Thoracic aorta (tissue), 2 donors: Measurements from ENCODE around the gene C19orf67. TPM values are rescaled to one million over a fixed set of nuclear protein-coding genes. Genes with fewer than 3 reads are reported as not detected.
A peak's percentile ranks its signal among the peaks of the same experiment; 100 is the strongest.
"Not testable (repeated sequence)": the region's sequence is repeated elsewhere in the genome, so short reads cannot be mapped to it uniquely, and the experiment has no call there.

Experiments
- ATAC-seq: fragments of 150-250 bp; one replicate; pipeline ENCODE4 v1.8.0; 2017; ENCODE audit warnings: low read depth; ENCODE audit not compliant: insufficient number of reproducible peaks, low FRiP score
- DNase-seq: peaks from one replicate; pipeline ENCODE4 v3.0.0-alpha.2; 2020; ENCODE audit warnings: low spot score
- H3K27ac ChIP-seq, 2 donors: fragments of 200-600 bp; sonication (generic); 1 replicate in 1 of 2; 2 replicates in 1 of 2; pipeline ENCODE4 v1.5.1; 2016; ENCODE audit warnings: mild to moderate bottlenecking in 2 of 2, moderate library complexity in 2 of 2
- H3K27me3 ChIP-seq: fragments of 200-600 bp; sonication (generic); replicated peaks from 2 replicates; pipeline ENCODE4 v1.6.0; 2016; ENCODE audit warnings: mild to moderate bottlenecking; ENCODE audit not compliant: insufficient read depth
- H3K36me3 ChIP-seq: fragments of 200-600 bp; sonication (generic); one replicate; pipeline ENCODE4 v1.5.1; 2016
- H3K4me1 ChIP-seq, 2 donors: fragments of 200-600 bp; sonication (generic); 1 replicate in 1 of 2; 2 replicates in 1 of 2; pipeline versions ENCODE4 v1.5.1 to v1.6.0; 2016; ENCODE audit warnings: low read depth in 2 of 2, mild to moderate bottlenecking in 1 of 2; ENCODE audit not compliant: control insufficient read depth in 1 of 2
- H3K4me3 ChIP-seq: fragments of 200-600 bp; sonication (generic); 2 replicates; pipeline ENCODE4 v1.5.1; 2016; ENCODE audit warnings: mild to moderate bottlenecking
- H3K9me3 ChIP-seq: fragments of 200-600 bp; sonication (generic); 2 replicates; pipeline ENCODE4 v1.5.1; 2016
- CTCF ChIP-seq: fragments of 200-600 bp; sonication (generic); IDR thresholded peaks from one replicate; pipeline ENCODE4 v1.5.1; 2019; ENCODE audit warnings: antibody characterized with exemption
- total RNA-seq, 2 donors: library from RNA; depleted of rRNA; stranded (reverse); fragments of >200 nt; gene quantifications; one replicate each; pipeline versions ENCODE4 v1.1.0 to v1.2.3, GENCODE V29; 2016

The C19orf67 gene
- total RNA-seq, 2 donors from 2014 or later, result not detected

DNA sequence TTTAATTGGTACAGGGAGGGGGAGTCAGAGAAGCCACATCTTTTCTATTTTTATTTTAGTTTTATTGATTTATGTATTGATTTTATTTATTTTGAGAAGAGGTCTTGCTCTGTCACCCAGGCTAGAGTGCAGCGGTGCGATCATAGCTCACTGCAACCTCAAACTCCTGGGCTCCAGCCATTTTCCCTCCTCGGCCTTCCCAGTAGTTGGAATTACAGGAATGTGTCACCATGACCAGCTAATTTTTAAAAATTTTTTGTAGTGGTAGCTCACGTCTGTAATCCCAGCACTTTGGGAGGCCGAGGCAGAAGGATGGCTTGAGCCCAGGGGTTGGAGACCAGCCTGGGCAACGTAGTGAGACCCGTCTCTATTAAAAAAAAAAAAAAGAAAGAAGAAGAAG, 49.9 kb downstream of the C19orf67 start:
- Histone ChIP-seq H3K27me3 (no peaks in the 10 kb centered on the region), H3K36me3 (no peaks in the 10 kb centered on the region), H3K4me1 (peaks cover 8 to 13% of the 10 kb centered on the region in 2 donors), H3K4me3 (no peak overlapping the region), H3K9me3 (no peaks in the 10 kb centered on the region), H3K27ac (no peak overlapping the region)
- DNase-seq (no peak), ATAC-seq (no peak)
- no peak for TF ChIP-seq CTCF

- not testable (repeated sequence) for H3K27me3 ChIP-seq, H3K4me3 ChIP-seq, H3K27ac ChIP-seq, DNase-seq, ATAC-seq, H3K36me3 ChIP-seq, H3K9me3 ChIP-seq
- H3K4me1 ChIP-seq, result peaks cover 8 to 13% of the 10 kb centered on the region in 2 donors
Measured at GRCh38 chr19:14035159-14035558, 50.4 kb downstream of the C19orf67 start.

DNA sequence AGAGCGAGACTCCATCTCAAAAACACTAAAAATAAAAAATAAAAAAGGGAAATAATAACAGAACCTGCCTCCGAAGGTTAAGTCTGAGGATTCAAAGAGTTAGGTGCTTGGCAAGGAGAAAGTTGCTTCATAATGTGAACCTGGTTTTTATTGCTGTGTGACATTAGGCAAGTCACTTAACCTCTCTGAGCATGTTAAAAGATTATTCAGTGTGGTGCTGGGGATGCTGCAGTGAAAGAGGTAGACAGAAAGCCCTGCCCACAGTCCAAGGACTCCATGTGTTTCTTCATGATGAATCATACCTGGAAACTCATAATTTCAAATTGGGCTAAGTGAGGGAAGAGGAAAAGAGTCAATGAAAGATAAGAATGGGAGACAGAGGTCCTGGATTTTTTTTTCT, 51.6 kb downstream of the C19orf67 start:
- TF ChIP-seq CTCF, result no peak
- no peak for ATAC-seq
- H3K36me3 ChIP-seq, result no peaks in the 10 kb centered on the region
- no peaks in the 10 kb centered on the region for H3K27me3 ChIP-seq
- no peak overlapping the region for H3K27ac ChIP-seq
- H3K4me1 ChIP-seq, result peaks cover 8 to 13% of the 10 kb centered on the region in 2 donors
- H3K4me3 ChIP-seq, result no peak overlapping the region
- no peaks in the 10 kb centered on the region for H3K9me3 ChIP-seq
- DNase-seq, result no peak

- no peak for DNase-seq
- TF ChIP-seq CTCF, result no peak
- no peak for ATAC-seq
- no peak within 1 kb of the TSS for H3K27ac ChIP-seq
- H3K36me3 ChIP-seq, result no peaks in the 10 kb centered on the region
- peak within 1 kb of the TSS; percentile 76 for H3K4me3 ChIP-seq
- H3K9me3 ChIP-seq, result no peaks in the 10 kb centered on the region
- H3K4me1 ChIP-seq, result peaks cover 8 to 13% of the 10 kb centered on the region in 2 donors
- no peaks in the 10 kb centered on the region for H3K27me3 ChIP-seq
Measured at GRCh38 chr19:14031719-14032480, 53.7 kb downstream of the C19orf67 start, which contains the start of gene IL27RA. Gene IL27RA, plus strand, starts transcription at chr19:14031762. Its CDS starts 111 bp downstream, at chr19:14031873.

Other genes with a start within 250 kb of the C19orf67 start
- not detected for gene NANOS3, start 208.6 kb downstream of the C19orf67 start, total RNA-seq
- 1 to 10 TPM in 1 of 2 donors, not detected in 1; 3.7 TPM for gene BRME1, start 179.7 kb downstream of the C19orf67 start, total RNA-seq
- 10 to 100 TPM; 29.5 to 38.7 TPM for gene CC2D1A, start 179.6 kb downstream of the C19orf67 start, total RNA-seq
- 1 to 10 TPM; 3.5 to 9.9 TPM for gene PODNL1, start 147.4 kb downstream of the C19orf67 start, total RNA-seq
- gene DCAF15, start 133.3 kb downstream of the C19orf67 start, total RNA-seq, result 10 to 100 TPM; 12.6 to 31.4 TPM
- 1 to 10 TPM; 3.0 to 5.7 TPM for gene RFX1, start 79.5 kb downstream of the C19orf67 start, total RNA-seq
- not detected for gene RLN3, start 57.6 kb downstream of the C19orf67 start, total RNA-seq
- gene IL27RA, start 54.0 kb downstream of the C19orf67 start, total RNA-seq, result 1 to 10 TPM; 1.1 to 5.3 TPM
- not detected for gene PALM3, start 23.7 kb downstream of the C19orf67 start, total RNA-seq
- gene MISP3, start 13.0 kb downstream of the C19orf67 start, total RNA-seq, result 1 to 10 TPM; 1.7 to 2.7 TPM
- 10 to 100 TPM in 1 of 2 donors, 1 to 10 TPM in 1; 8.9 to 27.5 TPM for gene SAMD1, start 5.0 kb upstream of the C19orf67 start, total RNA-seq
- 100 to 1,000 TPM in 1 of 2 donors, 10 to 100 TPM in 1; 93.2 to 107 TPM for gene PRKACA, start 32.0 kb upstream of the C19orf67 start, total RNA-seq
- gene ASF1B, start 50.8 kb upstream of the C19orf67 start, total RNA-seq, result 1 to 10 TPM in 1 of 2 donors, under 1 TPM in 1; 0.14 to 1.1 TPM
- 10 to 100 TPM; 15.4 to 15.7 TPM for gene ADGRL1, start 120.4 kb upstream of the C19orf67 start, total RNA-seq